Skeletal muscle satellite cell (primary cell): Measurements from ENCODE around the gene UBC.

Source experiments
- H3K27me3 ChIP-seq: 2 replicates; pipeline ENCODE4 v1.7.0; 2013; ENCODE audit warnings: low read length; ENCODE audit not compliant: control insufficient read depth, insufficient read depth
- H3K36me3 ChIP-seq: 2 replicates; pipeline ENCODE4 v1.7.0; 2013; ENCODE audit warnings: mild to moderate bottlenecking, control low read depth, low read length; ENCODE audit not compliant: insufficient read depth
- H3K4me1 ChIP-seq: 2 replicates; pipeline ENCODE4 v1.7.0; 2013; ENCODE audit warnings: low read length; ENCODE audit not compliant: control insufficient read depth, insufficient read depth
- H3K4me2 ChIP-seq: 2 replicates; pipeline ENCODE4 v1.7.0; 2013; ENCODE audit warnings: mild to moderate bottlenecking, low read length
- H3K4me3 ChIP-seq: 2 replicates; pipeline ENCODE4 v1.7.0; 2013; ENCODE audit warnings: low read length
- H3K9ac ChIP-seq: 2 replicates; pipeline ENCODE4 v1.7.0; 2013; ENCODE audit warnings: mild to moderate bottlenecking, low read depth, low read length, moderate library complexity
- H3K9me3 ChIP-seq: replicated peaks from 2 replicates; pipeline ENCODE4 v1.7.0; 2013; ENCODE audit warnings: mild to moderate bottlenecking, control low read depth, low read length

The UBC gene

GRCh38 chr12:124875803-124876132 is 38.7 kb downstream of the UBC start:
- no peaks in the 10 kb centered on the region for H3K9me3 ChIP-seq
- no peak overlapping the region for H3K4me3 ChIP-seq
- H3K36me3 ChIP-seq = no peaks in the 10 kb centered on the region
- H3K4me1 ChIP-seq = no peaks in the 10 kb centered on the region
- H3K4me2 ChIP-seq = no peak overlapping the region
- no peak overlapping the region for H3K9ac ChIP-seq
- peaks cover 7% of the 10 kb centered on the region for H3K27me3 ChIP-seq

- Histone ChIP-seq H3K9ac (no peak overlapping the region), H3K4me1 (no peaks in the 10 kb centered on the region), H3K36me3 (no peaks in the 10 kb centered on the region), H3K4me2 (no peak overlapping the region), H3K27me3 (peaks cover 7% of the 10 kb centered on the region), H3K9me3 (no peaks in the 10 kb centered on the region), H3K4me3 (no peak overlapping the region)
Observed at GRCh38 chr12:124874988-124875802, 39.3 kb downstream of the UBC start.

GRCh38 chr12:124874188-124874587 is 40.3 kb downstream of the UBC start:
- Histone ChIP-seq H3K4me3 (no peak overlapping the region), H3K4me2 (no peak overlapping the region), H3K27me3 (peaks cover 7% of the 10 kb centered on the region), H3K36me3 (no peaks in the 10 kb centered on the region), H3K9me3 (no peaks in the 10 kb centered on the region), H3K9ac (no peak overlapping the region), H3K4me1 (no peaks in the 10 kb centered on the region)

GRCh38 chr12:124872068-124872719 is 42.3 kb downstream of the UBC start:
- Histone ChIP-seq H3K36me3 (no peaks in the 10 kb centered on the region), H3K4me1 (peaks cover 5% of the 10 kb centered on the region), H3K4me3 (no peak overlapping the region), H3K9me3 (no peaks in the 10 kb centered on the region), H3K27me3 (peaks cover 7% of the 10 kb centered on the region), H3K9ac (no peak overlapping the region), H3K4me2 (no peak overlapping the region)

- H3K4me3 ChIP-seq = no peak overlapping the region
- H3K4me2 ChIP-seq = no peak overlapping the region
- no peaks in the 10 kb centered on the region for H3K9me3 ChIP-seq
- H3K4me1 ChIP-seq = peaks cover 6% of the 10 kb centered on the region
- H3K27me3 ChIP-seq = peaks cover 7% of the 10 kb centered on the region
- no peak overlapping the region for H3K9ac ChIP-seq
- H3K36me3 ChIP-seq = no peaks in the 10 kb centered on the region
Observed at GRCh38 chr12:124871297-124871696, 43.2 kb downstream of the UBC start.

- no peak overlapping the region for H3K4me2 ChIP-seq
- H3K4me3 ChIP-seq = no peak overlapping the region
- H3K36me3 ChIP-seq = no peaks in the 10 kb centered on the region
- peaks cover 6% of the 10 kb centered on the region for H3K4me1 ChIP-seq
- H3K9ac ChIP-seq = no peak overlapping the region
- H3K27me3 ChIP-seq = peaks cover 7% of the 10 kb centered on the region
- no peaks in the 10 kb centered on the region for H3K9me3 ChIP-seq
Observed at GRCh38 chr12:124870515-124870914, 43.9 kb downstream of the UBC start.

GRCh38 chr12:124869059-124869665 is 45.3 kb downstream of the UBC start:
- peaks cover 9% of the 10 kb centered on the region for H3K4me1 ChIP-seq
- no peak overlapping the region for H3K9ac ChIP-seq
- no peak overlapping the region for H3K4me3 ChIP-seq
- no peaks in the 10 kb centered on the region for H3K36me3 ChIP-seq
- no peaks in the 10 kb centered on the region for H3K9me3 ChIP-seq
- peaks cover 7% of the 10 kb centered on the region for H3K27me3 ChIP-seq
- H3K4me2 ChIP-seq = no peak overlapping the region

GRCh38 chr12:124868252-124869058 is 46.0 kb downstream of the UBC start:
- H3K4me1 ChIP-seq = peaks cover 13% of the 10 kb centered on the region
- H3K36me3 ChIP-seq = no peaks in the 10 kb centered on the region
- no peak overlapping the region for H3K9ac ChIP-seq
- peaks cover 7% of the 10 kb centered on the region for H3K27me3 ChIP-seq
- no peaks in the 10 kb centered on the region for H3K9me3 ChIP-seq
- H3K4me3 ChIP-seq = no peak overlapping the region
- H3K4me2 ChIP-seq = no peak overlapping the region

- Histone ChIP-seq H3K36me3 (no peaks in the 10 kb centered on the region), H3K27me3 (peaks cover 7% of the 10 kb centered on the region), H3K4me3 (no peak overlapping the region), H3K9ac (no peak overlapping the region), H3K9me3 (no peaks in the 10 kb centered on the region), H3K4me1 (peaks cover 19% of the 10 kb centered on the region), H3K4me2 (no peak overlapping the region)
Observed at GRCh38 chr12:124867401-124867930, 47.0 kb downstream of the UBC start.

GRCh38 chr12:124866883-124867400 is 47.5 kb downstream of the UBC start:
- no peak overlapping the region for H3K9ac ChIP-seq
- no peaks in the 10 kb centered on the region for H3K36me3 ChIP-seq
- peaks cover 6% of the 10 kb centered on the region for H3K27me3 ChIP-seq
- H3K9me3 ChIP-seq = no peaks in the 10 kb centered on the region
- no peak overlapping the region for H3K4me2 ChIP-seq
- no peak overlapping the region for H3K4me3 ChIP-seq
- peaks cover 19% of the 10 kb centered on the region for H3K4me1 ChIP-seq
